HG03025 (cell line): Measurements from ENCODE around the gene TRHDE.

Experiments used
- ATAC-seq: cut with Tn5 transposase; IDR thresholded peaks from one replicate; pipeline ENCODE4 v1.9.1; 2021; ENCODE audit warnings: mild to moderate bottlenecking, moderate library complexity; ENCODE audit not compliant: unreplicated experiment, low FRiP score

The TRHDE gene

GRCh38 chr12:72390146-72390545 is 118.0 kb downstream of the TRHDE start:
- no peak for ATAC-seq

GRCh38 chr12:72406111-72406510 is 133.9 kb downstream of the TRHDE start:
- no peak for ATAC-seq

- no peak for ATAC-seq
Measured at GRCh38 chr12:72432037-72432604, 160.0 kb downstream of the TRHDE start.

- ATAC-seq = no peak
Measured at GRCh38 chr12:72433298-72433697, 161.1 kb downstream of the TRHDE start.

- ATAC-seq = no peak
Measured at GRCh38 chr12:72434999-72435398, 162.8 kb downstream of the TRHDE start.

GRCh38 chr12:72442217-72442616 is 170.0 kb downstream of the TRHDE start:
- ATAC-seq = no peak

- ATAC-seq = no peak
Measured at GRCh38 chr12:72444125-72444524, 172.0 kb downstream of the TRHDE start.

GRCh38 chr12:72444566-72444965 is 172.4 kb downstream of the TRHDE start:
- no peak for ATAC-seq

- ATAC-seq = no peak
Measured at GRCh38 chr12:72448089-72448488, 175.9 kb downstream of the TRHDE start.

- no peak for ATAC-seq
Measured at GRCh38 chr12:72448805-72449204, 176.6 kb downstream of the TRHDE start.

- no peak for ATAC-seq
Measured at GRCh38 chr12:72453066-72453465, 180.9 kb downstream of the TRHDE start.

GRCh38 chr12:72453550-72453949 is 181.4 kb downstream of the TRHDE start:
- ATAC-seq = no peak

- no peak for ATAC-seq
Measured at GRCh38 chr12:72464471-72464870, 192.3 kb downstream of the TRHDE start.

GRCh38 chr12:72465155-72465554 is 193.0 kb downstream of the TRHDE start:
- no peak for ATAC-seq

- ATAC-seq = no peak
Measured at GRCh38 chr12:72465940-72466630, 193.9 kb downstream of the TRHDE start.

GRCh38 chr12:72467985-72468384 is 195.8 kb downstream of the TRHDE start:
- ATAC-seq = no peak

GRCh38 chr12:72468505-72468904 is 196.3 kb downstream of the TRHDE start:
- no peak for ATAC-seq

- no peak for ATAC-seq
Measured at GRCh38 chr12:72471806-72472205, 199.6 kb downstream of the TRHDE start.

- no peak for ATAC-seq
Measured at GRCh38 chr12:72472350-72472749, 200.2 kb downstream of the TRHDE start.

- no peak for ATAC-seq
Measured at GRCh38 chr12:72476301-72476700, 204.1 kb downstream of the TRHDE start.

- ATAC-seq = no peak
Measured at GRCh38 chr12:72485017-72485701, 213.0 kb downstream of the TRHDE start.

GRCh38 chr12:72491426-72491825 is 219.3 kb downstream of the TRHDE start:
- ATAC-seq = no peak
